GM21381 (cell line): Measurements from ENCODE around the gene PLA2G2F.

Experiments
- ATAC-seq: cut with Tn5 transposase; IDR thresholded peaks from one replicate; pipeline ENCODE4 v1.9.1; 2021; ENCODE audit warnings: mild to moderate bottlenecking, moderate library complexity; ENCODE audit not compliant: unreplicated experiment

Gene PLA2G2F, protein sequence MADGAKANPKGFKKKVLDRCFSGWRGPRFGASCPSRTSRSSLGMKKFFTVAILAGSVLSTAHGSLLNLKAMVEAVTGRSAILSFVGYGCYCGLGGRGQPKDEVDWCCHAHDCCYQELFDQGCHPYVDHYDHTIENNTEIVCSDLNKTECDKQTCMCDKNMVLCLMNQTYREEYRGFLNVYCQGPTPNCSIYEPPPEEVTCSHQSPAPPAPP

DNA sequence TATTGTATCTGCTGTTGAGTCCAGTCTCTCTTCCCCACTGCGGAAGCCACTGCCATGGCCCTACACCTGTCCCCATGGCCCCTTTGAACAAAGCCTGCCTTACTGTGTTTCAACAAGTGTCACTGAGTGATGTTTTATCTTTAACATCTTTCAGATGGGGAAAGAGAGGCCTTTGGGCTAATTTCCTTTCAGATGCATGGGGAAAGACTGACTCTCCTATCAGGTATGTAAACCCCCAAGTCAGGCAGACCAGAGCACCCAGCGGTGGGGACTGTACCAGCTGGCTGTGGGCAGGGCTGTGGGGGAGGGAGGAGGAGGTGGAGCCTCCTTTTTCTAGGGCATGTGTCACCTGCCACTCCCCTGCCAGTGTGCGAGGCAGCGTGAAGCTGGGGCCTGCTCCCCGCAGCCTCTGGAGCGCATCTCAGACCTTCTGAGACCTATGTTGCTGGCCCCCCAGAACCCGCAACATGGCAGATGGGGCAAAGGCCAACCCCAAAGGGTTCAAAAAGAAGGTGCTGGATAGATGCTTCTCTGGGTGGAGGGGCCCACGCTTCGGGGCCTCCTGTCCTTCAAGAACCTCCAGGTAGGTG lies at the start of gene PLA2G2F:
TSS of gene PLA2G2F (plus strand) at position 363 of the 590 bp plus-strand sequence. CDS start at position 468, 105 bp downstream.
- ATAC-seq = no peak

DNA sequence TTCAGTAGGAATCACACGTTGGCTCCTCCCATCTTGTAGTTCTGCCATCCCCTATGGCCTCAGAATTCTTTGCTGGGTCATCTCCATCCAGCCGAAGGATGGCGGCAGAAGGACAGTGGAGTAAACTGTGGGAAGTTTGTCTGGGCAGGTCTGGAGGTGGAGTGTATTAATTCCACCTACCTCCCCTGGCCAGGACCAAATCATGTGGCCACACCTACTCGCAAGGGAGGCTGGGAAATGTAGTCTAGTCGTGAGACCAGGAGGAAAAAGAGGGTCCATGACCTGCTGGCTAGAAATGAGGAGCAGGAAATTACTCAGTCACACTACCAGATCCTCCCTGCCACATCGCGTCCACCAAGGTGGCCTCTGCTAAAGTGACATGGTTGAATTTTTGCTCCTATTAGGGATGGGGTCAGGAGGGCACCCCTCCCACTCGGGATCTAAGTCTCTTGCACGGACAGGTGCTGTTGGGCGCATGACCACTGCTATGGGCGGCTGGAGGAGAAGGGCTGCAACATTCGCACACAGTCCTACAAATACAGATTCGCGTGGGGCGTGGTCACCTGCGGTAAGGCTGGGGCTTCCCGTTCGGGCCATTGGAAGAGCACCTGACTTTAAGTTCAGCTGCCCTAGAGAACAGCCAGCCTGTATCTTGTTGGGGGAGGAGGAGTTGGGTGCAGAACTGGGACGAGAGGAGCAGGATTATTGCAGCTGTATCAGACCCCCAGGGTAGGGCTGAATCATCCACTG lies 49.6 kb upstream of the PLA2G2F start:
- ATAC-seq = no peak

DNA sequence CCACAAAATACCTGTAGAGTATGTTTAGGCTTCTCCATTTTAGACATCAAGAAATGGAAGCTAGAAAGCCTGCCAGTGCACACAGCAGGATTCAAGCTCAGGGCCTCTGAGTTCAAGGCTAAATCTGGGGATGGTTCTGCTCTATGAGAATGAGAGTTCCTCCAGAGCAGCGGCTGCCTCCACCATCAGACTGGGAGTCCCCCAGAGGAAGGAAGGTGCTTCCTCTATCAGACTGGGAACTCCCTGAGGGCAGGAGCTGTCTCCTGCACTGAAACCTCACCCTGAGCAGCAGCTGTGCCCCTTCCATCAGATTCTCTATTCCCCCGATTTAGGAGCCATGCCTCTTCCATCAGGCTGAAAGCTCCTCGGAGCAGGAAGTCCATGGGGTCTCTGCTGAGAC lies 49.0 kb upstream of the PLA2G2F start:
- ATAC-seq = no peak

DNA sequence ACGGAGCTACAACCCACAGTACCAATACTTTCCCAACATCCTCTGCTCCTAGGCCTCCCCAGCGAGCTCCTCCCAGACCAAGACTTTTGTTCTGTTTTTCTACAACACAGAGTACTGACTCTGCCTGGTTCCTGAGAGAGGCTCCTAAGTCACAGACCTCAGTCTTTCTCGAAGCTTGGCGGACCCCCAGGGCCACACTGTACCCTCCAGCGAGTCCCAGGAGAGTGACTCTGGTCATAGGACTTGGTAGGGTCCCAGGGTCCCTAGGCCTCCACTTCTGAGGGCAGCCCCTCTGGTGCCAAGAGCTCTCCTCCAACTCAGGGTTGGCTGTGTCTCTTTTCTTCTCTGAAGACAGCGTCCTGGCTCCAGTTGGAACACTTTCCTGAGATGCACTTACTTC lies 48.5 kb upstream of the PLA2G2F start:
- ATAC-seq = no peak

DNA sequence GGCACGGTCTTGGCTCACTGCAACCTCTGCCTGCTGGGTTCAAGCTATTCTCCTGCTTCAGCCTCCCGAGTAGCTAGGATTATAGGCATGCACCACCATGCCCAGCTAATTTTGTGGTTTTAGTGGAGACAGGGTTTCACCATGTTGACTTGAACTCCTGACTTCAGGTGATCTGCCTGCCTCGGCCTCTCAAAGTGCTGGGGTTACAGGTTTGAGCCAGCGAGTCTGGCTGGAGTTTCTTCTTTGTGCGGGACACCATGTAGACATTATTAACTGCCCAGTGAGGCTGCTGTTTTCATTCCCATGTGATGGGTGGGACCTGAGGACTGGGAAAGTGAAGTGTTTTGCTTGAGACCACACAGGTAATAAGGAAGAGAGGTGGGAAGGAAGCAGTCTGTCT lies 45.8 kb upstream of the PLA2G2F start:
- ATAC-seq = no peak

DNA sequence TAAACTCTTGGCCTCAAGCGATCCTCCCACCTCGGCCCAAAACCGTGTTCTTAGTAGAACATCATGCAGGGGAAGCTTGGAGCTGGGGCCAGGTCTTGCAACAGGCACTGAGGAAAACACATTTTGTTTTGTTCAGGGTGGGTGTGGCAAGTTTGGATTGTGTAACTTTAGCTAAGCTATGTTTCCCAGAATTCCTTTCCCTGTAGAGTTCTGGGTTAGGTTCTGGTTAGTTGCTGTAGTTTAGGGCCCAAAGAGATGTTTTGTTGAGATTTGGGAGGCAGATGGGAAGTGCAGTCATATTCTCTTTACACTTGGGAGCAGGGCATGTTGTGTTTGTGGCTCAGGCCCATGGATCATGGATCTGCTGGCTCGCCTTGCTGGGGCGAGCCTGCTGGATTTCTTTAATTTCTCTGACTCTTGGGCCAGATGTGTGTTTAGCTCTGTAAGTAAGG lies 45.2 kb upstream of the PLA2G2F start:
- ATAC-seq = no peak

DNA sequence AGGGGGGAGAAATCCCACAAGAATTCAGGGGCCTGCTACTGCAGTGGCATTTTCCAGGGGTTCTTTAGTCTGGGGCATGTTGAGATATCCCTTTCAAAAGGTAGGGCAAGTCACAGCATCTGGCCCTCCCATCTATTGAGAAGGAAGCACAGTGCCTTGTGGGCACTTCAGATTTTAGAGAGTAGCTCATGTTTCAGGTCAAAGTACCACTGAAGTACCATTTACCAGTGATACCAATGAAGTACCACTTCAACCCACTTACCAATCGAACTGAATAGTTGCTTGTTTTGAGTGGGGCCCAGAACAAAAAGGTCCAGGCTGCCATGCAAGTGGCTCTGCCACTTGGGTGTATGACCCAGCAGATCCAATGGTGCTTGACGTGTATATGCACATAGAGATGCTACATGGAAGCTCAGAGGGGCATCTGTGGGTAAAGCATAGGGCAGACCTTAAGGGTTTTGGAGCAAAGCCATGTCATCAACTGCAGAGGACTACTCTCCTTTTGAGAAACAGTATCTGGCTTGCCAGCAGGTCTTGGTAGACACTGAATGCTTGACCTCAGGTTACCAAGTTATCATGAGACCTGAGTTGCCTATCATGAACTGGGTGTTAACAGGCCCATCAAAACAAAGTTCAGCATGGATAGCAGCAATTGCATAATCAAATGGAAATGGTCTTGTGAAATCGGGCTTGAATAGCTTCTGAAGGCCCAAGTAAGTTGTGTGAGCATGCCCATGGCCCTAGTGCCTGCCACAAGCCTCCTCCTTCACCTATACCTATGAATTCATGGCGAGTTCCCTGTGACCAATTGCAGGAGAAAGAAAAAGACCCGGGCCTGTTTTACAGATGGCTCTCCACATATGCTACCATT lies 43.3 kb upstream of the PLA2G2F start:
- ATAC-seq = no peak

DNA sequence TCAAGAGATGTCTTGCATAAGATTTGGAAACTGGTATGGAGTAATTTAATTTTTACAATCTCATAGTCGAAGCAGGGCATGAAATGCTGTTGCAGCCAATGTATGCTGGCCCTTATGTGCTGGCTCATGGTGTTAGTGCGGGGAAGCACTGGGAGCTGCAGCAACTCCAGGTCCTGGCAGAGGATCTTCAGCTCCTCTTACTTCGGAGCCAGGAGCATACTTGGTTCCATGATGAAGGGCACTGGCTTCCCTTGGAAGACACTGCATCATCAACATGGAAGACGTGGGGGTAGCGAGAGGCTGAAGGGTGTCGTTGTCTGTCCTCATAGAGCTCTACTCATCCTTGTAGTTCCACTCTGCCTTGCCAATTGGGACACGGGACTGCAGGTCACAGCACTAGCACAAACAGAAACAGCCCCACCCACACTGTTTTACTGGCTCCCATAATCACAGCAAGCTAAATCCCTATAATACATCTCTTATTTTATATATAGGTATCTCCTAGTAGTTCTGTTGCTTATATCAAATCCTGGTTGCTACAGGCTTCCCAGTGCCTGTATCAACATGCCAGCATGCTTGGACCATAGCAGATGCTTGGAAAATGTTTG lies 42.2 kb upstream of the PLA2G2F start:
- no peak for ATAC-seq

DNA sequence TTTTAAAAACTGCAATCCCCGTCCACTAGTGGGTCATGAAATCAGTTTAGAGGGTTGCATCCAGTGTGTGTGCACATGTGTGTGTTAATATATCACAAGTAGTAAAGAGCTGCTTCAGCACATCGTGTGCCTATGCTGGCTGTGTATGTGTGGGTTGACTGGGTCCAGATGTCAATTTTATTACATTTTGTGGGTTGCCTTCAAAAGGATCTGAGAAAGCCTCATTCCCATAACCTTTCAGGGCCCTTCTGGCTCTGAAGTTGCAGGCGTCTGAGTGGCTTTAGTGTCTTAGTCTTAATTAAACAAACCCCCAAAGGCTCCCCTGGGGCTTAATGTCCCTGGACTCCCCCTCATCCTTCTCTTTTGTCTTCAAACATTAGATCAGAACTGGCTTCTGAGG lies 39.6 kb upstream of the PLA2G2F start:
- no peak for ATAC-seq

DNA sequence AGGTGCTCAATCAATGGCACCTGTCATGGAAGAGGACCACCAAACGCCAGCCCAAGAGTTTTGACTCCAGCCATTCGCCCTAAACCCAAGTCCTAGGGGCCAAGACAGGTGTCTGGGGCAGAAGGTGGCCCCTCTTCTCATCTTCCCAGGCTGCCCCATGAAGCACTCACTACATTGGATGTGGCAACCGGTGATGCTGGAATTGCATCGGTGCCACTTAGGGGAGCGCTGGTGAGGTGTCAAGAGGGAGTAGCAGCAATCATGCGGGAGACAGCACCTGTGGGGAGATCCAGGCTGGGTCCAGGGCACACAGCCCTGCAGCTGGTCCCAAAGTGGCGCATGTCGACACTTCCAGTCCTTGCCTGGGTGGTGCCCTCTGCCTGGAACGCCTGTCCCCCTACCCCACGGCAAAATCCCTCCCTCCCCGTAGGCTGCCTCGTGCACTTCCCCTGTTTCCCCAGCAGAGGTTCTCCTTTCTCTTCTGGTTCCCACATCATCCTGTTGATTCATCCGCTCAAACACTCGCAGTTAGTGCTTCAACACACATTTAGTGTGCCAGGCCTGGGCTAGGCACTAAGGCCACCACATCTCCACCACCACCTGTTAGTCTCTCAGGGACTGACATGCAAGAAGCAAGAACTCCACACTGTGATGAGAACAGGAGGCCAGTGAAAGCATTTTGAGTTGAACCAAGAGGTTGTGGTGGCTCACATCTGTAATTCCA lies 38.3 kb upstream of the PLA2G2F start:
- no peak for ATAC-seq

DNA sequence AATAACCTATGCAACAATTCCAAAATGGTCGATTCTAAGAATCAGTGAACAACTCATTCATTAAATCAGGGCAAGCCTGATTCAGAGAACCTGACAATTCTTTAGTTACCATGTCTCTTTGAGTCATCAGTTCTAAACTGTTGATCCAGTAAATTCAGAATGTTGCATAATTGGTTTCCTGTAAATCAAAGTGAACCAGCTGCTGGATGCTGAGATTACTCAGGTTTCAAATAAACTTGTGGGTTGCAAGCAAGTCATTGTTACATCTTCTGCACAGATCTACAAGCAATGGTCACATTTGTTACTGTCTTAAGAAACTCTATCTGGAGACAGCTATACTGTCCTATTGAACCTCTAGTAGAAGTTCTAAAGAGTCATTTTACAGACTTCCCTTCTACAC lies 36.2 kb upstream of the PLA2G2F start:
- ATAC-seq = no peak

DNA sequence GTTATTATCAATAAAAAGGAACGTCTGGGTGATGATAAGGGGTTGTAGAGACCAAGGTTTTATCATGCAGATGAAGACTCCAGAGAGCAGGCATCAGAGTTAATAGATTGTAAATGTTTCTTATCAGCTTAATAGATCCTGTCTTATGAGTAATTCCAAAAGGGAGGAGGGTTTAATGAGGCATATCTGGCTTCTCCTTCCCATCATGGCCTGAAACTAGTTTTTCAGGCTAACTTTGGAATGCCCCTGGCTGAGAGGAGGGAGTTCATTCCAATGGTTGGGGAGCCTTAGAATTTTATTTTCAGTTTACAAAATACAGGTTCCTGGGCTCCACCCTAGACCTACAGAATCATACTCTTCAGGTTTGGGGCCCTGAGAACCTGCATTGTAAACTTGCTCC lies 33.3 kb upstream of the PLA2G2F start:
- no peak for ATAC-seq

DNA sequence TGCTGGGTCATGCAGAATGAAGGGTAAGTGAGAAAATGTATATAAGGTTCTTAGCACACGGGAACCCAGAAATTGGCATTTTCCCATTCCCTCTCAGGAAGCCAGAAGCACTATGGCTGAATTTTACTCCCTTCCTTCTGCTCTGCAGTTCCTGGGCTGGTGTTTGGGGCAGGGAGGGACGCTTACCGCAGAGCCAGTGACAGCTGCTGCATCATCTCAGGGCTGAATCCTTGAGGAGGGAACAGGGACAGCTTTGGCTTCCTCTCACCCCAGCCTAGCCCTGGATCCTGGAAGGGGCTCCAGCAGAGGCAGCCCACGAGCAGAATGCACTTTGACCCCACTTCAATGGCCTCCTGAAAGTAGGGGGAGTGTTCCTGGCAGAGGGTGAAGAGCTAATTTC lies 31.8 kb upstream of the PLA2G2F start:
- ATAC-seq = no peak

DNA sequence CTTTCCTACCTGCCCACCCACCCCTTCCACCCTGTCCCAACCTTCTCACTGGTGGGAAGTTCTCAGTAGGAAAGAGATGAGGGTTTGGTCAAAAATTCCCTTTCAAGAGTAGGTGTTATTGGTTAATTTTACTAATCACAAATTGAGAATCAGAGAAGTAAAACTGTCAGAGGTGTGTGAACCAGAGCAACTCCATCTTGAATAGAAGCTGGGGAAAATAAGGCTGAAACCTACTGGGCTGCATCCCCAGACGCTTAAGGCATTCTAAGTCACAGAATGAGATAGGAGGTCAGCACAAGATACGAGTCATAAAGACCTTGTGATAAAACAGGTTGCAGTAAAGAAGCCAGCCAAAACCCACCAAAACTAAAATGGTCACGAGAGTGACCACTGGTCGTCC lies 31.3 kb upstream of the PLA2G2F start:
- ATAC-seq = no peak

DNA sequence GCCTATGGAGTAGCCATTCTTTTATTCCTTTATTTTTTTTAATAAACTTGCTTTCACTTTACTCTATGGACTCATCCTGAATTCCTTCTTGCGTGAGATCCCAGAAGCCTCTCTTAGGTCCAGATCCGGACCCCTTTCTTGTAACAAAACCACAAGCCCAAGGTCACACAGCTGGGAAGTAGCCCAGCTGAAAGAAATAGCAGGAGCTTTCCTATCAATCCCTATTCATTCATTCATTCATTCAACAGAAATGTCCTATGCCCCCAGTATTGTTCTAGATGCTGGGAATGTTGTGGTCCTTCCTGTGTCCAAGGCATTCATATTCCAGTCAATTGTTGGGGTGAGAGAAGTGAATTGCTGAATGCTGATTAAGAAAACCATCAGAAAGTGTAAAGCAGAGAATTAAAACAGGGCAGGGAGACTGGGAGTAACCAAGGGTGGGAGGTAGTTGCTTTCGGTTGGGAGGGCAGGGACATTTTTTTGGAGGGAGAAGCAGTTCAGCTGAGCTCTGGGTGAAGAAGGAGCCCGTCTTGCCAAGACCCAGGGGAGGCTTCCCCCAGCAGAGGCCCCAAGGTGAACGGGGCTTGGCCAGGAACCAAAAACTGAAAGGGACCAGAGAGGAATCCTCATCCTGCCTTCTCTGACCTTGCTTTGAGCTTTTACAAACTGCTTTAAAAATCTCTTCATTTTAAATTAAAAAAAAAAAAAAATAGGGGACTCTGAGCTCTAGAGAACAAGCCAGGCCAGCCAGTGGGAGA lies 30.6 kb upstream of the PLA2G2F start:
- no peak for ATAC-seq

DNA sequence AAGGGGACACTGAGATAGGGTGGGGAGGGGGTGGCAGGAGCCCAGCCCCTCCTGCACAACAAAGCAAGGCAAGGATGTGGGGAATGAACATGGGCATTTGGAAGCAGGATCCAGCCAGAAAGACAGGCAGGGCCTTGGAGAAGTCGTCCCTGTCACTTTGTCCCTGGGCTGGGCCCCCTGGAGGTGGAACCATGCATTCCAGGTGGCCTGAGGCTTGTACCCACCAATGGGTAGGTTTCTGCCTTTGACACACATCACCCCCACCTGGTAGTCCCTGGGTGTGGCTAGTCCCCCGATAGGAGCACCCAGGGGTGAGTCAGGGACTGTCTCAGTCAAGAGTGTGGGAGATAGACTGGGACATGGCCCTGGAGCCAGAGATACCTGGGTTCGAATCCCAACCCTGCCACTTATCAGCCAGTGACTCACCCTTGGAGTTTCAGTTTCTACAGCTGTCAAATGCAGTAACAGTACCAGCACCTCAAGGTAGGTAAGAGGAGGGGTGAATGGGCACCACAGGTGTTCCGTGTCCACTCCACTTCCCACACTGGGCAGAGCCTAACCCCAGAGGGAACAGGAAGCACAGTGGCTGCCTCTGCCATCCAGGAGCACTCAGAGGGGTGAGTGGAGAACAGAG lies 29.8 kb upstream of the PLA2G2F start:
- no peak for ATAC-seq

DNA sequence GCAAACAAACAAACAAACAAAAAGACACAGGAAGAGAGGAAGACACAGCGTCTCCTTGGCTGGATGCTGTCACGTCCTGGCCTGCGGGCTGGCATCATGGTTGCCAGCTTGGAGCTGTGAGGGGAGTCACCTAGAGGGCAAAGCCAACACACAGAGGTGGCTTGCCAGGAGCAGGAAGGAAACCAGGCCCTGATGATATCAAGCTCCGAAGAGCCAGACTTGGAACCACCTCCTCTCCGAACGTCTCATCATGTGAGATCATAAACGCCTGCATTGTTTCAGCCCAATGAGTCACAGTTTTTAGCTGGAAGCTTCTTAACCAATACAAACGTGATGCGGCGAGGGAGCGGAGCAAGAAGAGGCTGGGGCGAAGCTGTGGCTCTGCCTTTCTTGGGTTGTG lies 28.4 kb upstream of the PLA2G2F start:
- ATAC-seq = no peak

DNA sequence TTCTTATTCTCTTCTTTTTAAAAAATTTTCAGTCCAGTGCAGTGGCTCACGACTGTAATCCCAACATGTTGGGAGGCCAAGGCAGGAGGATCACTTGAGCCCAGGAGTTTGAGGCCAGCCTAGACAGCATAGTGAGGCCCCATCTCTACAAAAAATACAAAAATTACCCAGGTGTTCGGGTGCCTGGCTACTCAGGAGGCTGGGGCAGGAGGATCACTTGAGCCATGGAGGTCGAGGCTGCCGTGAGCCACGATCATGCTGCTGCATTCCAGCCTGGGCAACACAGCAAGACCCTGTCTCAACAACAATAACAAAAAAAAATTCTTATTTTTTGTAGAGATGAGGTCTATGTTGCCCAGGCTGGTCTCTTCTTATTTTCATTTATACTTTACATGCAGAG lies 27.7 kb upstream of the PLA2G2F start:
- no peak for ATAC-seq
